Muscle of arm (tissue), 12 donors: ENCODE measurements around the gene ABCA5. TPM values are rescaled to one million over a fixed set of nuclear protein-coding genes. Genes with fewer than 3 reads are reported as not detected.

Experiments used
- DNase-seq: peaks from one replicate; pipeline ENCODE4 v3.0.0-alpha.2; 2013
- polyA plus RNA-seq, 12 donors: library from polyadenylated mRNA; unstranded; fragments of 120-200 nt; gene quantifications; one replicate each; pipeline ENCODE4 v1.2.1, GENCODE V29; 2013; ENCODE audit not compliant: insufficient read length in 12 of 12

ABCA5 gene
- polyA plus RNA-seq, 12 donors = 12.6 to 34.9 (median 24.4) TPM; not detected in 1

DNA sequence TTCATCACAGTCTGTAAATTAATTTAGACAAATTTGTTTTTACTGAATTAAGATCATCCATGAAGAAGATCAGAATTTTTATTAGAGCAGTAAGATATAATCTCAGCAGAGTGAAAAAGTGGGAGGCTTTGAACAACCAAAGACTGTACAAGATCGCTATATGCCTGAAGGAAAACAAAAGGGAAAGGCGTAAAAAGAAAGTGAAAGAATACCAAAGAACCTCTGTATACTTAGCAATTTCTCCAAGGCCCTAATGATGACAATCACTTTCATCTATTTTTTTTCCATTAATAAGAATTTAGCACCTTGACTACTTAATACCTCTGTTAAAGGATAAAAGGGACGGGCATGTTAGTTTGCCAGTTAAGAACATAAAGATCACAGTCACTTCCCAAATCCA, 59.7 kb downstream of the ABCA5 start:
- no peak for DNase-seq

GRCh38 chr17:69265873-69266272, 61.1 kb downstream of the ABCA5 start:
- DNase-seq = no peak

DNA sequence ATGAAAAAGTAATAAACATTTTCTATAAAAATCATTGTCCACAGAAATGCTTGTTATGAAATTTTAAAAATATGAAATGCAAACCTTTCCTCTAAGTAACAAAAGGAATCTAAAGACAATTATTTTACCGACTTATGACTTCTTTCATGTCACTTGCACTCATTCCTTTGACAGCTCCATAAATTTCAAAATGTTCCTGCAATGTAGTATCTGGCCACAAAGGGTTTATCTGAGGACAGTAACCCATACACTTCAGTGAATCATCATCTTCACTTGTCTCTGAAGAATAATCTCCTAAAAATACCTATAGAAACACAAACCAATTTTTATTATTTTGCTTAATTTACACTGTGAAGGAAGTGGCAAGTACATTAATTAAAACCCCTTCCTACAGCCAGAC, 72.7 kb downstream of the ABCA5 start:
- no peak for DNase-seq

DNA sequence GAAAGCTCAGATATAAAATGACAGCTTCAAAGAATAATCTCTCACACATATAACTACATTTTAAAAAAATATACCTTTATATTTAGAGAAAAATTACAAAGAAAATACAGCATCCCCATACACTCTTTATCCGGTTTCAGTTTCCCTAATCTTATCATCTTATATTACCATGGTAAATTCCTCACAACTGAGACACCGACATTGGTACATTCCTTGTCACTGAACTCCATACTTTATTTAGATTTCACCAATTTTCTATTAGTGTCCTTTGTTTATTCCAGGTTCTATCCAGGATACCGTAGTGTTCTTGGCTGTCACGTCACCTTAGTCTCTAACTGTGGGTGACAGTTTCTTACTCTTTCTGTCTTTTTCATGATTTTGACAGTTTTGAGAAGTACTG, 76.3 kb downstream of the ABCA5 start:
- no peak for DNase-seq

DNA sequence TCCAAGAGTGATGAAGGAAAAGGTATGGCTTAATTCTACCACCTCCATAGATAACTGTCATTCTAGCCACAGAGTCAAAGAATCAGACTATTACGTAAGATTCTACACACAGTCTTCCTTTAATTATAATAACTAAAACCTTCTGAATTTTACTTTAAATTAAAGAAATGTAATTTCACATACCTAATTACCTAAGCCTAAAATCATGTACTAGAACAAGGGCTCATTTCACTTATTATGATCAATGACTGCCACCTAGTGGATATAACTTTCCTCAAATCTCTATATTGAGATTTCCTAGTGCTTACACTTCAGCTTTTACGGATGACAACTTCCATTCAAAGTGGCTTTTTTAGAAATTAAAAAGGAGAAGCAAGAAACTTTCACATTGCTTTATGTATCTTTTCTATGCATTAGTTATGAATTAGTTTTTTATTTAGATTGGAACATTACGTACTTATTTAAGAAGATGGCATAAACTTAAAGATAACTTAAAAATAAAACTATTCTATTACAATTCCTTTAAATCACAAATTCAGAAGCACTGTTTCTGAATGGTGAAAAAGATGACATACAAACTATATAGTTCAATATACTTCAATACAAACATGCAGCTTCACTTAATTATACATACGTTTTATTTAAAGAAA, 80.1 kb downstream of the ABCA5 start:
- peak; percentile 67 for DNase-seq

DNA sequence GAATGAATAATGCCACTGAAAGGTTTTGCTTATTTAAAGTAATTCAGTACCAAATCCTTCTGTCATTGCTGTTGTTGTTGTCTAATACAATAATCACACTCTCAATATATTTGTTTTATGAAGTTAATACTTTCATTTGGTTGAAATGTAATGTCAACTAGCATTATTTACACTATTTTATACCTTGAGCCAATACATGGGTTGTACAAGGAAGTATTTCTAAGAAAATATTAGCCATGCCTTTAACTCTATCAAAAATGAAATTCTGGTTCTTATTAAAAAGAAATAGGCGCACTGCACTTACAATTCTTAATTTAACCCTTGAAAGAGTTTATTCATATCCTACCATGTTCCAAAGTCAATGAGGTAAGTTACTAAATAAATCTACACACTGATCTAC, 80.7 kb downstream of the ABCA5 start:
- DNase-seq = no peak

DNA sequence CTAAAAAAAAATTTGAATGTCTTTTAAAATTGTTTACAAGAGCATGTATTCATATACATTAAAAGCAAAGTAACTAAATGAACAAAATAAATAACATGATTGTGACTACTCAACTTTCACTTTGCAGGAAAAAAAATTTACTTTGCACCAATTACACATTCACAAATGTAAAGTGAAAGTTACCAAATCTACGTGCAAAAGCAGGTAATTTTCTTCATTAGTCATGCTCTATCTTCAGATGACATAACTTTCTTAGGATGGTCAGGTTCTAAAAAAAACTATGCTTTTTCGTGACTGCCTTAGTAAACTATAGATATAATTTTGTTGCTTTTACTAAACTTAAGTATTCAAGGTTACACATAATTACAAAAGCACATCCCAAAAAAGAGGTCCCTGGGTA, 81.3 kb downstream of the ABCA5 start:
- DNase-seq = no peak

GRCh38 chr17:69239611-69240600, 87.0 kb downstream of the ABCA5 start:
- DNase-seq = no peak

DNA sequence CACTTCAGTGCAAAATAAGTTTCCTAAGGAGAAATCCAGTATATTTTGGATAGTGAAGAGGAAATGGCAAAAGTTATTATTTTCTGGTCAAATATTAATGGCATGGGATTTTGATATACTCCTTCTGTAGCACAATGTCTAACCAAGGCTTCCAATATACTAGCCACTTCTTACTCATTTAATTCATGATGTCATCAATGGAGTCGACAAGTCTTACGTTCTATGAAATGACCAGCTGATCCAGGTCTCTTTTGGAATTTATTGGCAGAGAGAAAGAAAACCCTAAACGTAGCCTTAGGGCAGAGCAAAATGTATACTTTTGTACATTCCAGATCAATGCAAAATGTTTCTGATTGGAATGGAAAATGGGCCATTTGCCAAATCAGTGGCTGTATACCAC, 90.0 kb downstream of the ABCA5 start:
- no peak for DNase-seq

DNA sequence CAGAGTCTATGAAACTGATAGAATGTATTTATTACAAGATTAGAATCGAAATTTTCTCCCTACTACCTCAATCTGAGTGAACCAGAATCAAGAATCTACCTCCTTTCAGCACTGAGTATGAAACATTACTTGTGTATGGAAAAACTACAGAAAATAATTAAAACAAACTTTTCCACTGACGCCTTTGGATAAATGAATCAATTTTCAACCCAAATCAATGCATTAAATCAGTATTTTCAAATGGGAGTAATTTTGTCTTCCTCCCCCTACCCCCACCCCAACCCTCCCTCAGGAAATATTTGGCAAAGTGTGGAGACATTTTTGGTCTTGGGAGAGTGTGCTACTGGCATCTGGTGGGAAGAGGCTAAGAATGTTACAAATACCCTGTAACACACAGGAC, 90.5 kb downstream of the ABCA5 start:
- DNase-seq = no peak

DNA sequence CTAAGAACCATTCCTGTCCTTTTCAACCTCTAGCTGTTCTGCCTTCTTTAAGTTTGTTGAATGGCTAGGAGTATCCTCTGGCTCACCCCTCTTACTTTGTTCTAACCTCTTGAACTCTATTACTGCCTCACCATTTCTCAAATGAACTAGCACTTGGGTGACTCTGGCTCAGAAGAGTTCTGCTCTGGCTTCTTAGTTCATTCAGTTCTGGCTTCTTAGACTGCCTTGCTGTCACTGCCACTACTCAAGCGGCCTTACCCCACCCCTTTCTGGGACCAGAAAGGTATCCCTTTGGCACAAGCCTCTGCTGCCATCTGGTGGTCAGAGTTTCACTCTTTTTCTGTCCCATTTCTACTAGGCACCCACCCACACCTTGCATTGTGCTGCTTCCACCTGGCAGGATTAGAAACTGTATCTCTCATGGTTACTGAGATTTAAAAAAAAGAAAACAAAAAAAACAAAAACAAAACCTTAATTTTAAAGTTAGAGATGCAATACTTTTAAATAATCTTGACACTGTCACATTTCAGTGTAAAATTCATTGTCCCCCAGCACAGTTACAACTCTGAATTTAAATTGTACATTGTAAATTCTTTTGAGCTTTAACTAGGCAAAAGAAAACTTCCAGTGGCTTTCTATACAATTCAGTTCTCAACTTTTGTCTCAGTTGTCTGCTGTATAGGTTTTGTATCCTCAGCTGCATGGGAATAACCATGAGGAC, 91.4 kb downstream of the ABCA5 start:
- DNase-seq = peak; percentile 83

- DNase-seq = no peak
Measured at GRCh38 chr17:69232650-69233049, 94.3 kb downstream of the ABCA5 start.

- DNase-seq = no peak
Measured at GRCh38 chr17:69231521-69231920, 95.4 kb downstream of the ABCA5 start.

GRCh38 chr17:69230939-69231338, 96.0 kb downstream of the ABCA5 start:
- DNase-seq = no peak

- DNase-seq = peak; percentile 65
Measured at GRCh38 chr17:69228576-69228975, 98.4 kb downstream of the ABCA5 start, which contains the start of gene ABCA10. TSS of gene ABCA10 (minus strand) at chr17:69228824. CDS start at chr17:69225358, 3,466 bp downstream.

- no peak for DNase-seq
Measured at GRCh38 chr17:69228018-69228417, 98.9 kb downstream of the ABCA5 start.

DNA sequence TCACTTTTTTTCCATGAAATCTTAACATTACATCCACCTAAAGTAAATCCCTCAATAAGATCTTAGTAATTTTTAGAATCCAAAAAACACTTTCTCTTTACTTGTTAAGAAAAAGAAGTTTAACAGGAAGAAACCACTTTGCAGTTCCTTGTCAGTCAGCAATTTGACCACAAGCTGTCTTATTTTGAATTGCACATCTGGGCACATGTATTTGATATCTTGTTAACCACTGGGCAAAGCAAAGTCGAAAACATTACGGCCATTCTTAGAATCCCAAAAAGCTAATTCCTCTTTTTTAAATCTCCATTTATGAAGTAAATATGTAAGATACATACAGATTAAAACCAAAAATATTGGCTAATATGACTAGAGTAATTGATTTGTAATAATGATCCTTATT, 99.4 kb downstream of the ABCA5 start:
- DNase-seq = no peak

GRCh38 chr17:69223809-69224208, 103.1 kb downstream of the ABCA5 start:
- DNase-seq = no peak

GRCh38 chr17:69222707-69223258, 104.2 kb downstream of the ABCA5 start:
- no peak for DNase-seq

GRCh38 chr17:69220098-69220497, 106.8 kb downstream of the ABCA5 start:
- no peak for DNase-seq

GRCh38 chr17:69218986-69219385, 107.9 kb downstream of the ABCA5 start:
- DNase-seq = no peak
